H9 (cell line): Measurements from ENCODE around the gene WDR54. TPM values are rescaled to one million over a fixed set of nuclear protein-coding genes. Genes with fewer than 3 reads are reported as not detected.
A peak's percentile ranks its signal among the peaks of the same experiment; 100 is the strongest.

ENCODE experiments used
- DNase-seq: peaks from one replicate; pipeline ENCODE4 v3.0.0-alpha.2; 2017
- H2AFZ ChIP-seq: one replicate; pipeline ENCODE4 v1.6.1; 2013; ENCODE audit warnings: mild to moderate bottlenecking, low read length, control low read depth, moderate library complexity
- H2AK5ac ChIP-seq: 2 replicates; pipeline ENCODE4 v1.6.1; 2013; ENCODE audit warnings: low read length, control low read depth, mixed read lengths; ENCODE audit not compliant: insufficient read length
- H2BK120ac ChIP-seq: one replicate; pipeline ENCODE4 v1.6.1; 2013; ENCODE audit warnings: low read depth, mild to moderate bottlenecking, low read length, control low read depth, inconsistent platforms; ENCODE audit not compliant: poor library complexity, severe bottlenecking
- H2BK12ac ChIP-seq: 2 replicates; pipeline ENCODE4 v1.6.1; 2013; ENCODE audit warnings: low read length, control low read depth, mixed read lengths, low read depth; ENCODE audit not compliant: insufficient read length
- H2BK15ac ChIP-seq: 2 replicates; pipeline ENCODE4 v1.6.1; 2013; ENCODE audit warnings: low read depth, low read length, control low read depth
- H2BK20ac ChIP-seq: one replicate; pipeline ENCODE4 v1.6.1; 2013; ENCODE audit warnings: low read depth, mild to moderate bottlenecking, low read length, control low read depth, inconsistent platforms; ENCODE audit not compliant: poor library complexity, severe bottlenecking
- H2BK5ac ChIP-seq: 2 replicates; pipeline ENCODE4 v1.6.1; 2013; ENCODE audit warnings: low read length, control low read depth, mixed read lengths; ENCODE audit not compliant: insufficient read length
- H3K14ac ChIP-seq: 2 replicates; pipeline ENCODE4 v1.6.1; 2013; ENCODE audit warnings: low read length, control low read depth; ENCODE audit not compliant: insufficient read depth
- H3K18ac ChIP-seq: 2 replicates; pipeline ENCODE4 v1.6.1; 2013; ENCODE audit warnings: low read depth, mild to moderate bottlenecking, mixed read lengths, low read length, control low read depth; ENCODE audit not compliant: insufficient read length
- H3K23ac ChIP-seq: 2 replicates; pipeline ENCODE4 v1.6.1; 2013; ENCODE audit warnings: low read length, control low read depth, mixed read lengths, low read depth; ENCODE audit not compliant: insufficient read length
- H3K23me2 ChIP-seq: 2 replicates; pipeline ENCODE4 v1.6.1; 2013; ENCODE audit warnings: low read depth, mild to moderate bottlenecking, mixed read lengths, low read length, control low read depth; ENCODE audit not compliant: insufficient read length, poor library complexity, severe bottlenecking
- H3K27ac ChIP-seq: 2 replicates; pipeline ENCODE4 v1.5.1; 2013; ENCODE audit warnings: low read length, control low read depth, mixed read lengths, low read depth; ENCODE audit not compliant: insufficient read length
- H3K27me3 ChIP-seq: 2 replicates; pipeline ENCODE4 v1.6.1; 2013; ENCODE audit warnings: low read length, control low read depth, inconsistent platforms; ENCODE audit not compliant: insufficient read depth
- H3K4ac ChIP-seq: 2 replicates; pipeline ENCODE4 v1.6.1; 2013; ENCODE audit warnings: low read depth, mild to moderate bottlenecking, control low read depth, inconsistent platforms, low read length, moderate library complexity
- H3K4me1 ChIP-seq: 2 replicates; pipeline ENCODE4 v1.6.1; 2013; ENCODE audit warnings: low read length, control low read depth, inconsistent platforms; ENCODE audit not compliant: insufficient read depth
- H3K4me2 ChIP-seq: 2 replicates; pipeline ENCODE4 v1.6.1; 2013; ENCODE audit warnings: low read length, control low read depth, mixed read lengths; ENCODE audit not compliant: insufficient read length, insufficient read depth
- H3K56ac ChIP-seq: 2 replicates; pipeline ENCODE4 v1.6.1; 2013; ENCODE audit warnings: low read depth, mild to moderate bottlenecking, mixed read lengths, low read length, control low read depth; ENCODE audit not compliant: insufficient read length
- H3K79me1 ChIP-seq: 2 replicates; pipeline ENCODE4 v1.6.1; 2013; ENCODE audit warnings: low read depth, mild to moderate bottlenecking, moderate library complexity, low read length, control low read depth, inconsistent platforms; ENCODE audit not compliant: insufficient read depth, poor library complexity, severe bottlenecking
- H3K79me2 ChIP-seq: 2 replicates; pipeline ENCODE4 v1.6.1; 2013; ENCODE audit warnings: low read length, control low read depth, inconsistent platforms; ENCODE audit not compliant: insufficient read depth
- H3K9ac ChIP-seq: 2 replicates; pipeline ENCODE4 v1.6.1; 2013; ENCODE audit warnings: low read length, control low read depth, mixed read lengths; ENCODE audit not compliant: insufficient read length; ENCODE audit errors: extremely low read depth
- H3K9me3 ChIP-seq: one replicate; pipeline ENCODE4 v1.6.1; 2013; ENCODE audit warnings: low read depth, low read length, inconsistent platforms; ENCODE audit not compliant: control insufficient read depth
- H3T11ph ChIP-seq: one replicate; pipeline ENCODE4 v1.6.1; 2013; ENCODE audit warnings: mild to moderate bottlenecking, low read length, control low read depth, inconsistent platforms
- H4K20me1 ChIP-seq: one replicate; pipeline ENCODE4 v1.6.1; 2013; ENCODE audit not compliant: control insufficient read depth, insufficient read length, insufficient read depth
- H4K5ac ChIP-seq: 2 replicates; pipeline ENCODE4 v1.6.1; 2013; ENCODE audit warnings: low read depth, mild to moderate bottlenecking, mixed read lengths, low read length, control low read depth; ENCODE audit not compliant: insufficient read length
- H4K8ac ChIP-seq: replicated peaks from 2 replicates; pipeline ENCODE4 v1.6.1; 2013; ENCODE audit warnings: low read length, control low read depth, mixed read lengths, low read depth; ENCODE audit not compliant: insufficient read length
- H4K91ac ChIP-seq: 2 replicates; pipeline ENCODE4 v1.6.1; 2013; ENCODE audit warnings: low read depth, mild to moderate bottlenecking, moderate library complexity, mixed read lengths, low read length, control low read depth; ENCODE audit not compliant: insufficient read length
- H3K27ac Mint-ChIP-seq, 3 experiments: 2 replicates in 2 of 3; 3 replicates in 1 of 3; pipeline ENCODE4 v1.8.0; 2020 to 2021; ENCODE audit warnings: mixed read lengths in 3 of 3, mild to moderate bottlenecking in 1 of 3, moderate library complexity in 1 of 3
- H3K27me3 Mint-ChIP-seq: 2 replicates; pipeline ENCODE4 v1.8.0; 2021; ENCODE audit warnings: low read depth, mild to moderate bottlenecking, moderate library complexity, mixed read lengths
- H3K36me3 Mint-ChIP-seq, 3 experiments: 2 replicates in 2 of 3; 3 replicates in 1 of 3; pipeline ENCODE4 v1.8.0; 2020 to 2021; ENCODE audit warnings: low read depth in 3 of 3, mixed read lengths in 3 of 3; ENCODE audit not compliant: insufficient read depth in 1 of 3
- H3K4me1 Mint-ChIP-seq, 2 experiments: 2 replicates each; pipeline ENCODE4 v1.8.0; 2020; ENCODE audit warnings: mixed read lengths in 2 of 2
- H3K4me3 Mint-ChIP-seq, 2 experiments: 2 replicates in 1 of 2; 3 replicates in 1 of 2; pipeline ENCODE4 v1.8.0; 2020 to 2021; ENCODE audit warnings: mild to moderate bottlenecking in 2 of 2, mixed read lengths in 2 of 2, moderate library complexity in 1 of 2
- H3K9me3 Mint-ChIP-seq, 2 experiments: 2 replicates in 1 of 2; 3 replicates in 1 of 2; pipeline ENCODE4 v1.8.0; 2020; ENCODE audit warnings: mild to moderate bottlenecking in 2 of 2, mixed read lengths in 2 of 2, moderate library complexity in 1 of 2
- CTCF ChIP-seq: fragments of 200-600 bp; sonication (generic); conservative IDR thresholded peaks from 3 replicates; pipeline ENCODE4 v1.8.0; 2021; ENCODE audit warnings: antibody characterized with exemption, mild to moderate bottlenecking
- WGBS: extraction: QIAGEN DNeasy Blood & Tissue Kit; methylation state at CpG from one replicate; pipeline ENCODE4 v1.1.7; 2013; ENCODE audit warnings: missing lambda C conversion rate, low lambda C conversion rate, mixed read lengths; ENCODE audit not compliant: insufficient read length; ENCODE audit errors: extremely low coverage; 5-methylcytosine and 5-hydroxymethylcytosine counted together
- long read RNA-seq: library from polyadenylated mRNA; unstranded; transcript quantifications from one replicate; pipeline ENCODE4 v2.0.0, GENCODE V29; 2020
- total RNA-seq: library from RNA; stranded (reverse); gene quantifications from 2 replicates; pipeline ENCODE4 v1.2.1, GENCODE V29; 2021

WDR54 gene
- 65.0 and 66.4 TPM in 2 replicates for total RNA-seq
- long read RNA-seq, transcript WDR54-210 (10 exons, 1,046 nt), result minor isoform, 14 of 300 reads
- long read RNA-seq, transcript WDR54-201 (10 exons, 1,147 nt), result major isoform, 215 of 300 reads
- long read RNA-seq, partial matches to known transcripts, result 14 of 300 reads
- long read RNA-seq, other reads (novel, unspliced or antisense), result 56 of 300 reads

DNA sequence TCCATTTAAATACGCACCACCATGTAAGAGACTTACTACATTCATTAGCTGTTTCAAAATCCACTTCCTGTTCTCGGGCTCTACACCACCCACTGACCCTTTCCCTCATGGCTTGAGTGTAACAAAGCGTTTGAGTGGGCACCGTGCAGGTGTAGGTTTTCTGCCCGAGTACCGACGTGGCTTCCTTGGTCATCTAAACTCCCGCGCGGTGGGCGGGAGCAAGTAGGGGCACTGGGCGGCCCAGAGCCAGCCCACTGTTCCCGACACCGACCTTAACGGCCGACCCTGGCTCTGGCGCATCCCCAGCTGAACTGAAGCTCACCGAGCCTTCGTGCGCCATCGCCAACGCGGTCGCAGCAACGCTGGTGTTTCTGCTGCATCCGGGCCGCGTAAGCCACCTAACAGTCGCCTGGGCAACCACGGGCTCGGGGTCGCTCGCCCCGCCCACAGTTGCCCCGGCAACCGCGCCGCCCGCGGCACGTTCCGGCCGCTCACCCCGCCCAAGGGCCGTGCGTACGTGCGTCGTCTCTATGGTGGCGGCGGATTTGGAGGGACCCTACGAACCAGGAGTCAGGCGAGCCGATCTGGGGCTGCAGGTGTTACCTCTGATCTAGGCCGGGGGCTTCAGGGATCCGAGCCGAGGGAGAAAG, at the start of gene WDR54, which contains the start of gene C2orf81:
Gene WDR54, plus strand, starts transcription at position 510 of the 650 bp plus-strand sequence. CDS start 424 bp downstream, outside the sequence.
Gene C2orf81, minus strand, starts transcription at position 399 of the 650 bp plus-strand sequence. Its CDS starts 59 bp downstream, at position 340.
- TF ChIP-seq CTCF, result no peak
- no peak within 1 kb of the TSS for H2AK5ac ChIP-seq
- H4K20me1 ChIP-seq, result no peaks in the 10 kb centered on the region
- peak within 1 kb of the TSS; percentile 34 for H2AFZ ChIP-seq
- WGBS, result no CpG with 5 or more reads among the region's 57 CpGs
- H3K4me2 ChIP-seq, result peak within 1 kb of the TSS; percentile 52
- H2BK15ac ChIP-seq, result no peak within 1 kb of the TSS
- Mint-ChIP-seq H3K36me3 (peaks cover 10 to 26% (median 21%) of the 10 kb centered on the region in 3 experiments), H3K4me1 (peaks cover 11 to 15% of the 10 kb centered on the region in 2 experiments), H3K27ac (peak within 1 kb of the TSS; percentile 88 to 99 (median 92)), H3K4me3 (peak within 1 kb of the TSS; percentile 94 to 98), H3K9me3 (no peaks in the 10 kb centered on the region; a peak in 1 of 5 replicates), H3K27me3 (peaks cover 30% of the 10 kb centered on the region)
- no peaks in the 10 kb centered on the region for H3K79me2 ChIP-seq
- peaks cover 9% of the 10 kb centered on the region for H3K23me2 ChIP-seq
- DNase-seq, result peak; percentile 95
- H2BK12ac ChIP-seq, result no peak within 1 kb of the TSS
- H3K27ac ChIP-seq, result no peak within 1 kb of the TSS
- no peak within 1 kb of the TSS for H4K8ac ChIP-seq
- H3T11ph ChIP-seq, result no peak within 1 kb of the TSS
- H3K9me3 ChIP-seq, result no peaks in the 10 kb centered on the region
- H4K91ac ChIP-seq, result no peak within 1 kb of the TSS
- H3K23ac ChIP-seq, result no peak within 1 kb of the TSS
- peak within 1 kb of the TSS; percentile 60 for H3K9ac ChIP-seq
- no peak within 1 kb of the TSS for H2BK120ac ChIP-seq
- H2BK5ac ChIP-seq, result no peak within 1 kb of the TSS
- no peaks in the 10 kb centered on the region for H3K4me1 ChIP-seq
- peak within 1 kb of the TSS; percentile 83 for H3K18ac ChIP-seq
- H2BK20ac ChIP-seq, result no peak within 1 kb of the TSS
- no peaks in the 10 kb centered on the region for H3K27me3 ChIP-seq
- no peak within 1 kb of the TSS for H4K5ac ChIP-seq
- no peaks in the 10 kb centered on the region for H3K79me1 ChIP-seq
- H3K14ac ChIP-seq, result peak within 1 kb of the TSS; percentile 77
- H3K56ac ChIP-seq, result no peak within 1 kb of the TSS
- H3K4ac ChIP-seq, result no peak within 1 kb of the TSS
